Central memory CD8-positive, alpha-beta T cell (primary cell): ENCODE results near the gene GFOD1.
"Not testable (repeated sequence)": the region's sequence is repeated elsewhere in the genome, so short reads cannot be mapped to it uniquely, and the experiment has no call there.

ENCODE experiments used
- ATAC-seq: fragments of 150-1000 bp; cut with Tn5 transposase; replicated peaks from 2 replicates; pipeline ENCODE4 v1.10.0; 2022; ENCODE audit warnings: mild to moderate bottlenecking, moderate FRiP score, moderate number of reproducible peaks; ENCODE audit not compliant: poor library complexity, severe bottlenecking; ENCODE audit errors: extremely low read depth
- DNase-seq, 2 donors: peaks; one replicate each; pipeline ENCODE4 v3.0.0; 2021; ENCODE audit warnings: low spot score in 2 of 2
- H3K27ac Mint-ChIP-seq: one replicate; pipeline ENCODE4 v1.8.0; 2022; ENCODE audit warnings: low read depth, mild to moderate bottlenecking, moderate library complexity, mixed read lengths
- H3K27me3 Mint-ChIP-seq: one replicate; pipeline ENCODE4 v1.8.0; 2022; ENCODE audit warnings: mixed read lengths
- H3K36me3 Mint-ChIP-seq: one replicate; pipeline ENCODE4 v1.8.0; 2022; ENCODE audit warnings: mild to moderate bottlenecking, moderate library complexity, mixed read lengths; ENCODE audit not compliant: insufficient read depth
- H3K4me1 Mint-ChIP-seq: one replicate; pipeline ENCODE4 v1.8.0; 2022; ENCODE audit warnings: mixed read lengths
- H3K4me3 Mint-ChIP-seq: one replicate; pipeline ENCODE4 v1.8.0; 2022; ENCODE audit warnings: mild to moderate bottlenecking, moderate library complexity, mixed read lengths
- H3K9me3 Mint-ChIP-seq: one replicate; pipeline ENCODE4 v1.8.0; 2022; ENCODE audit warnings: mixed read lengths

The GFOD1 gene

GRCh38 chr6:13402711-13403110 is 84.7 kb downstream of the GFOD1 start:
- Mint-ChIP-seq H3K27me3 (no peaks in the 10 kb centered on the region), H3K9me3 (no peaks in the 10 kb centered on the region), H3K27ac (no peak overlapping the region), H3K36me3 (peaks cover 1% of the 10 kb centered on the region), H3K4me1 (peaks cover 16% of the 10 kb centered on the region), H3K4me3 (no peak overlapping the region)
- no peak for ATAC-seq
- no peak for DNase-seq

- DNase-seq (no peak), ATAC-seq (no peak)
- H3K27ac Mint-ChIP-seq: no peak overlapping the region
- peaks cover 18% of the 10 kb centered on the region for H3K4me1 Mint-ChIP-seq
- no peaks in the 10 kb centered on the region for H3K9me3 Mint-ChIP-seq
- H3K36me3 Mint-ChIP-seq: peaks cover under 1% of the 10 kb centered on the region
- H3K4me3 Mint-ChIP-seq: no peak overlapping the region
- no peaks in the 10 kb centered on the region for H3K27me3 Mint-ChIP-seq
These were observed 86.6 kb downstream of the GFOD1 start for GRCh38 chr6:13400772-13401171.

DNA sequence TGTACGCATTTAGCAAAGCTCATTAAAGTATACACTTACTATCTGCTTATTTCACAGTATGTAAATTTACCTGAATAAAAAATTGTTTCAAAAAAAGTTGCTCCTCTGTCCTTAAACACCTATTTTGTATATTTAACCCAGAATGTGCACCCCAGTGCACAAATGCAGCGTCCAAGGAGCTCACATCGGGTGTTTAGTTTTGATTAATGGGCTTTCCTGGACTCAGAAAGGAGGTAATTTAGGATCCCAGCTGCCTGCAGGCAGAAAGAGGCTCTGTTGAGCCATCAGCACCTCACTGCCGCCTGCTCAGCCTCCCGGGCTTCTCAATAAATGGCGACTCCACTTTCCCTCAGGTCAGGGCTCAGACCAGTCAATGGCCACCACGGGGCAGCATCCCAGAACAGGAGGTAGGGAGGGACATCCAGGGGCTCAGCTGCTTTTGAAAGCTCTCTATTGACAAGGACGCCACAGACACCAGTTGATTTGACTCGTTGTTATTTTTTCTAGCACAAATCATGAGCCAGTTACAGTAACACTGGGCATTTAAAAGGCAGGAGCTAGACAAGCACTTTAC is 88.9 kb downstream of the GFOD1 start:
- Mint-ChIP-seq H3K27ac (no peak overlapping the region), H3K27me3 (no peaks in the 10 kb centered on the region), H3K9me3 (no peaks in the 10 kb centered on the region), H3K4me1 (peaks cover 18% of the 10 kb centered on the region), H3K4me3 (no peak overlapping the region), H3K36me3 (no peaks in the 10 kb centered on the region)
- DNase-seq: no peak
- no peak for ATAC-seq

DNA sequence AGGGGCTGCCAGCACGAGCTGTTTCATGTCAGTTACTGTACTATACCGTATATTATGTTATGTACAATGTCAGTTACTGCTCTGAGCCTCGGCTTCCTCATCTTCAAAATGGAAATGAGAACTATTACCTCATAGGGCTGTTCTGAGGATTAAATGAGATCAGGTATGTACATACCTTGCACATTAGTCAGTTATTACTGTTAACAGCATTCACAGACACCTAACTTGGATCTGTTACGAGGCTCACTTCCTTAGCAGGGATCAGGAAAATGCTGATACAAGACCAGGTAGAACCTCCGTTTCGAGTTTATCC is 89.4 kb downstream of the GFOD1 start:
- no peak overlapping the region for H3K27ac Mint-ChIP-seq
- H3K36me3 Mint-ChIP-seq: no peaks in the 10 kb centered on the region
- ATAC-seq (no peak), DNase-seq (no peak)
- H3K4me3 Mint-ChIP-seq: no peak overlapping the region
- no peaks in the 10 kb centered on the region for H3K9me3 Mint-ChIP-seq
- peaks cover 18% of the 10 kb centered on the region for H3K4me1 Mint-ChIP-seq
- H3K27me3 Mint-ChIP-seq: no peaks in the 10 kb centered on the region

DNA sequence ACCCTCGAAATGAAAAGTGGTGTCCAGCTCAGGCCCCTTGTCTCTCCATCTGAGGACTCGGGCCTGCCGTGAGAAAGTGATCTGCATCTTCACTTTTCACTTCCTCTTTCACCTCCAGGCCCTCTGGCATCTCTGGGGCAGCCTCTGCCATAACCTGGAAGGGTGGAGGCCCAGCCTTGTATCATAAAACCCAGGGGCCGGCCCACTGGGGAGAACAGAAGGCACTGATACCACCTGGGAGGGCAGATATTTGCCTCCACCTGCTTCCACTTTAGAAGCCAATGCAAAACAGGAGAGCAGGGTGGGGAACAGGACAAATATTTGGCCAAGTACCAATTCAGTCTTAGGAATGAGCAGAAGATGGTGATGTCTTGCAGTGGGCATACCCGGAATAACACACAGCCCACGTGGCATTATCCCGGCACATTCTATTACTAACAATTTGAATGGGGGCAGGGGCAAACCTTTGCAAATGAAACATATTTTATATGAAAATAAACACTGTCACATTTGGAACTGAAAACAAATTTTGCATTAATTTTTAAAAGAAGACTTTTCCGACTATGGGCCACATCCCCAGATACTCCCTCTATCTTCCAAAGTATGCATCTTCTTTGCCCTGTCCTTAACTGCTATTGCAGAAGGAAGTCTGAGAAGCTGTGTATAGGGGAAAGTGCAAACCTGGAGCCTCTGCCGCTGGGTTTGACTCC is 89.9 kb downstream of the GFOD1 start:
- Mint-ChIP-seq H3K27ac (no peak overlapping the region), H3K36me3 (no peaks in the 10 kb centered on the region), H3K9me3 (no peaks in the 10 kb centered on the region), H3K4me3 (no peak overlapping the region), H3K27me3 (no peaks in the 10 kb centered on the region), H3K4me1 (peaks cover 18% of the 10 kb centered on the region)
- ATAC-seq (no peak), DNase-seq (no peak)

- no peaks in the 10 kb centered on the region for H3K27me3 Mint-ChIP-seq
- H3K4me1 Mint-ChIP-seq: peaks cover 18% of the 10 kb centered on the region
- no peak overlapping the region for H3K27ac Mint-ChIP-seq
- no peaks in the 10 kb centered on the region for H3K36me3 Mint-ChIP-seq
- no peak overlapping the region for H3K4me3 Mint-ChIP-seq
- H3K9me3 Mint-ChIP-seq: no peaks in the 10 kb centered on the region
- ATAC-seq (no peak), DNase-seq (no peak)
These were observed 91.1 kb downstream of the GFOD1 start for GRCh38 chr6:13396241-13396792.

DNA sequence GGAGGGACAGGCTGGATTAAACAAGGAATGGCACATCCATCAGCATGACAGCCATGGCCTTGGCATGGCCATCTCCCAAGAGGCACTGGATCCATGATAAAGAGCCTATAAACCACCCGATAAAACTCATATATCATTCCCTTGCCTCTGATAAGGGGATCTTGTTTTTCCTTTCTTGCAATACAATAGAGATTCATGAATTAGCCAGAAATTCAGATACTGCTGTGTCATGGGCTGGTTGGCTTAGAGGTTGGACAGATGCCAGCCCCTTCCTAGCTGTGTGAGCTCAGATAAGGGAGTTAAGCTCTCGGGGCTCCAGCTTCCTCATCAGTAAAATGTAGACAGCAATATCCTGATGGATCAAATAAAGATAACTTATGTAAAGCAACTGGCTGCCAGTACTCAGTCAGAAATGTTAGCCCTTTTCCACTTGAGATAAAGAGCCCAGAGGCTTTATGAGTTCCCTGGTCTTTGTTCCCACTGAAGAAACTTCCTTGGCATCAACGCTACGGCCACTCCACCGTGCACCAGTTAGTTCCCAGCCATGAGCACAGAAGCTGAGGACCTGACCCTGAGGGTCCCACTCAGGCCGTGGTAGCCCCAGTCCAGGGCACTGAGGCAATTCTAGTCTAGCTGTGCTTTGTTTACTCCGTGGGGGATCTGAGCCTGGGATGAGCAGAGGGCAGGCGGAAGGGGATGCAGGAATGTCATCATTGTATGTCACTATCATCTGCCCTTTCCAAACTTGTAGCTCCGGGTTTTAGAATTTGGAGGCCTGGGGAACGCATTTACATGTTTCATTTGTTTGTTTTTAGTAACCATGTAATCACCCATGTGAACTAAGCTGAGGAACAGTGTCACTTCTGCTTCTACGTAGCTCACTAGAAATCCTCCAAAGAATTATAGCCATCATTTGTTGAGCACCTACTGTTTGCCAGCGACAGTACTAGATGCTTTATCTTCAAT is 91.8 kb downstream of the GFOD1 start:
- no peaks in the 10 kb centered on the region for H3K9me3 Mint-ChIP-seq
- DNase-seq (no peak), ATAC-seq (no peak)
- no peak overlapping the region for H3K4me3 Mint-ChIP-seq
- no peak overlapping the region for H3K27ac Mint-ChIP-seq
- H3K4me1 Mint-ChIP-seq: peaks cover 20% of the 10 kb centered on the region
- no peaks in the 10 kb centered on the region for H3K27me3 Mint-ChIP-seq
- H3K36me3 Mint-ChIP-seq: peaks cover under 1% of the 10 kb centered on the region

GRCh38 chr6:13392462-13392861 is 94.9 kb downstream of the GFOD1 start:
- H3K4me3 Mint-ChIP-seq: no peak overlapping the region
- H3K9me3 Mint-ChIP-seq: no peaks in the 10 kb centered on the region
- ATAC-seq: no peak
- H3K4me1 Mint-ChIP-seq: peaks cover 21% of the 10 kb centered on the region
- DNase-seq: no peak
- H3K27me3 Mint-ChIP-seq: no peaks in the 10 kb centered on the region
- no peak overlapping the region for H3K27ac Mint-ChIP-seq
- H3K36me3 Mint-ChIP-seq: peaks cover 2% of the 10 kb centered on the region

- Mint-ChIP-seq H3K27ac (peak overlapping the region; percentile 90), H3K9me3 (no peaks in the 10 kb centered on the region), H3K27me3 (no peaks in the 10 kb centered on the region), H3K4me3 (no peak overlapping the region), H3K36me3 (peaks cover 2% of the 10 kb centered on the region), H3K4me1 (peaks cover 16% of the 10 kb centered on the region)
- ATAC-seq: no peak
- DNase-seq: no peak
These were observed 95.9 kb downstream of the GFOD1 start for GRCh38 chr6:13391537-13391936.

DNA sequence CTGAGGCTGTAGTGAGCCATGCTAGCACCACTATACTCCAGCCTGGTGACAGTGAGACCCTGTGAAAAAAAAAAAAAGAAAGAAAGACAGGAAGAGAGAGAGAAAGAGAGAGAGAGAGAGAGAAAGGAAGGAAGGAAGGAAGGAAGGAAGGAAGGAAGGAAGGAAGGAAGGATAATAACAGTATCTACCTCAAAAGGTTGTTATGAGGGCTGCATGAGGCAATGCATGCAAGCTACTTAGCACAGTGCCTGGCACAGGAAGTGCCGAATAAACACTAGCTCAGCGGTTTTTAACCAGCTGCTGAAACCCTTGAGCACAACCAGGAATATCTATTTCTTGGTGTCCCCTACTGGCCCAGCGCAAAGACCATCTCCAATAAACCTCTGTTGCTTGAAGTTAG is 96.7 kb downstream of the GFOD1 start:
- Mint-ChIP-seq H3K27me3 (no peaks in the 10 kb centered on the region), H3K9me3 (no peaks in the 10 kb centered on the region), H3K36me3 (peaks cover 2% of the 10 kb centered on the region), H3K4me3 (peak overlapping the region; percentile 19), H3K27ac (peak overlapping the region; percentile 90), H3K4me1 (peaks cover 10% of the 10 kb centered on the region)
- peak; percentile 58 for ATAC-seq
- no peak for DNase-seq

- not testable (repeated sequence) for ATAC-seq, H3K36me3 Mint-ChIP-seq, H3K27me3 Mint-ChIP-seq, H3K4me3 Mint-ChIP-seq, H3K9me3 Mint-ChIP-seq, H3K27ac Mint-ChIP-seq, DNase-seq, H3K4me1 Mint-ChIP-seq
These were observed 98.2 kb downstream of the GFOD1 start for GRCh38 chr6:13389237-13389636.

DNA sequence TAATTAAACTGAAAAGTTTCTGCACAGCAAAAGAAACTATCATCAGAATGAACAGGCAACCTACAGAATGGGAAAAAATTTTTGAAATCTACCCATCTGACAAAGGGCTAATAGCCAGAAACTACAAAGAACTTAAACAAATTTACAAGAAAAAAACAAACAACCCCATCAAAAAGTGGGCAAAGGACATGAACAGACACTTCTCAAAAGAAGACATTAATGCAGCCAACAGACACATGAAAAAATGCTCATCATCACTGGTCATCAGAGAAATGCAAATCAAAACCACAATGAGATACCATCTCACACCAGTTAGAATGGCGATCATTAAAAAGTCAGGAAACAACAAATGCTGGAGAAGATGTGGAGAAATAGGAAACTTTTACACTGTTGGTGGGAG is 98.6 kb downstream of the GFOD1 start:
- not testable (repeated sequence) for H3K36me3 Mint-ChIP-seq, H3K27ac Mint-ChIP-seq, H3K27me3 Mint-ChIP-seq, H3K4me3 Mint-ChIP-seq, DNase-seq, H3K9me3 Mint-ChIP-seq, ATAC-seq
- H3K4me1 Mint-ChIP-seq: peaks cover 11% of the 10 kb centered on the region
